Stomach (tissue), 9 donors: Measurements from ENCODE around the gene HSPBP1. TPM values are rescaled to one million over a fixed set of nuclear protein-coding genes. Genes with fewer than 3 reads are reported as not detected.

ENCODE experiments used
- DNase-seq, 2 donors: peaks; one replicate each; pipeline versions ENCODE4 v3.0.0 to v3.0.0-alpha.2; 2013 to 2019
- H3K27ac ChIP-seq, 5 donors: fragments of 200-600 bp in 4 of 5; sonication (generic) in 4 of 5; one replicate each; pipeline ENCODE4 v1.5.1; 2013 to 2019; ENCODE audit warnings: mild to moderate bottlenecking in 1 of 5, moderate library complexity in 1 of 5
- H3K27me3 ChIP-seq, 3 donors: fragments of 200-600 bp; sonication (generic); one replicate each; pipeline ENCODE4 v1.5.1; 2017 to 2019; ENCODE audit warnings: mixed run types in 1 of 3
- H3K36me3 ChIP-seq, 4 donors: fragments of 200-600 bp; sonication (generic); 1 replicate in 3 of 4; 2 replicates in 1 of 4; pipeline ENCODE4 v1.5.1; 2016 to 2019
- H3K4me1 ChIP-seq, 4 donors: fragments of 200-600 bp; sonication (generic); one replicate each; pipeline ENCODE4 v1.5.1; 2016 to 2019
- H3K4me3 ChIP-seq, 4 donors: fragments of 200-600 bp; sonication (generic) in 3 of 4; one replicate each; pipeline ENCODE4 v1.5.1; 2016 to 2019; ENCODE audit warnings: mild to moderate bottlenecking in 1 of 4
- H3K9me3 ChIP-seq, 4 donors: fragments of 200-600 bp; sonication (generic); one replicate each; pipeline ENCODE4 v1.5.1; 2016 to 2019
- EP300 ChIP-seq: sonication (generic); formaldehyde crosslinking; IDR thresholded peaks from one replicate; pipeline ENCODE4 v1.6.1; 2017; ENCODE audit warnings: antibody characterized with exemption
- POLR2A ChIP-seq, 4 donors: fragments of 450-650 bp; IDR thresholded peaks; one replicate each; pipeline ENCODE4 v1.6.1; 2016; ENCODE audit warnings: antibody characterized with exemption in 4 of 4, control low read depth in 2 of 4, mild to moderate bottlenecking in 1 of 4, moderate library complexity in 1 of 4
- POLR2AphosphoS5 ChIP-seq, 3 donors: sonication (generic); formaldehyde crosslinking; IDR thresholded peaks; one replicate each; pipeline ENCODE4 v1.6.1; 2016; ENCODE audit warnings: antibody characterized with exemption in 3 of 3
- WGBS, 5 donors: extraction: QIAGEN DNeasy Blood & Tissue Kit in 3 of 5; methylation state at CpG; one replicate each; pipeline versions ENCODE4 v1.1.5 to v1.1.7; 2013 to 2018; 5-methylcytosine and 5-hydroxymethylcytosine counted together
- intact Hi-C: fragments of 100-400 bp; cut with DNase I; formaldehyde crosslinking; loops from one replicate; pipeline ENCODE4 v1.15.1; 2023; ENCODE audit warnings: low total_unique reads
- polyA plus RNA-seq, 3 donors: library from polyadenylated mRNA; stranded (reverse); fragments of 200-250 nt; gene quantifications; one replicate each; pipeline ENCODE4 v1.2.3, GENCODE V29; 2013
- total RNA-seq, 5 donors: library from RNA; depleted of rRNA; stranded (reverse); fragments of >200 nt; gene quantifications; one replicate each; pipeline versions ENCODE4 v1.1.0 to v1.2.3, GENCODE V29; 2014 to 2016
- TF ChIP-seq, protein P1 (sequence below), 7 experiments: fragments of 450-650 bp in 4 of 7; fragments of 200-600 bp in 3 of 7; sonication (generic) in 3 of 7; IDR thresholded peaks; one replicate each; pipeline ENCODE4 v1.5.1; 2016 to 2019; ENCODE audit warnings: antibody characterized with exemption in 7 of 7, control low read depth in 2 of 7, mild to moderate bottlenecking in 1 of 7
- donor health status: healthy with polysubstance abuse.
- donor health status: Bipolar disorder and iron deficiency.
- donor health status: healthy.

Gene HSPBP1
- total and polyA plus RNA-seq, 8 donors, result 5.3 to 69.2 (median 26.3) TPM

DNA sequence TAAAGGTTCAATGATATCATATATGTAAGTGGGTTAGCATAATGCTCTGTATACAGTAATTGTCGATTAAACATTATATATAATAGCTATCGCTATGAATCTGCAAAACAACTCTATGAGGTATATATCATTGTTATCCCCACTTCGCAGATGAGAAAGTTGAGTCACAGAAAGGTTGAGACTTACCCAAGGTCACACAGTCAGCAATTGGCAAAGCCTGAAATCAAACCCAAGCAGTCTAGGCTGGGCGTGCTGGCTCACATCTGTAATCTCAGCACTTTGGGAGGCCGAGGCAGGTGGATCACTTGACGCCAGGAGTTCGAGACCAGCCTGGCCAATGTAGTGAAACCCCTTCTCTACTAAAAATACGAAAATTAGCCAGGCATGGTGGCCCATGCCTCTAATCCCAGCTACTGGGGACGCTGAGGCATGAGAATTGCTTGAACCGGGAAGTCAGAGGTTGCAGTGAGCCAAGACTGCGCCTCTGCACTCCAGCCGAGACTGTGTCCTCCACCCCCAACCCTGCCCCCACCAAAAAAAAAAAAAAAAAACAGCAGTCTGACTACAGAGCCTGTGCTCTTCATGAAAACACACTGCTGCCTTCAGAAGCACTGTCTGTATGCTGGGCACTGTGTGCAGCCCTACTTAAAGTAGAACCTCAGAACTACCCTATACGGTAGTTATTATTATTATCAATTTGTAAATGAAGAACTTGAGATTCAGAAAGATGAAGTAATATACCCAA is 1.3 kb downstream of the HSPBP1 start:
- intact Hi-C loops, result no loop called here
- H3K36me3 ChIP-seq, result peaks cover 16 to 47% (median 43%) of the 10 kb centered on the region in 4 donors
- no peak overlapping the region for H3K27ac ChIP-seq
- TF ChIP-seq EP300 (no peak), POLR2A (IDR thresholded peaks at IDR 0.05) (no peak), POLR2AphosphoS5 (IDR thresholded peaks at IDR 0.05) (no peak)
- TF ChIP-seq, protein P1, sequence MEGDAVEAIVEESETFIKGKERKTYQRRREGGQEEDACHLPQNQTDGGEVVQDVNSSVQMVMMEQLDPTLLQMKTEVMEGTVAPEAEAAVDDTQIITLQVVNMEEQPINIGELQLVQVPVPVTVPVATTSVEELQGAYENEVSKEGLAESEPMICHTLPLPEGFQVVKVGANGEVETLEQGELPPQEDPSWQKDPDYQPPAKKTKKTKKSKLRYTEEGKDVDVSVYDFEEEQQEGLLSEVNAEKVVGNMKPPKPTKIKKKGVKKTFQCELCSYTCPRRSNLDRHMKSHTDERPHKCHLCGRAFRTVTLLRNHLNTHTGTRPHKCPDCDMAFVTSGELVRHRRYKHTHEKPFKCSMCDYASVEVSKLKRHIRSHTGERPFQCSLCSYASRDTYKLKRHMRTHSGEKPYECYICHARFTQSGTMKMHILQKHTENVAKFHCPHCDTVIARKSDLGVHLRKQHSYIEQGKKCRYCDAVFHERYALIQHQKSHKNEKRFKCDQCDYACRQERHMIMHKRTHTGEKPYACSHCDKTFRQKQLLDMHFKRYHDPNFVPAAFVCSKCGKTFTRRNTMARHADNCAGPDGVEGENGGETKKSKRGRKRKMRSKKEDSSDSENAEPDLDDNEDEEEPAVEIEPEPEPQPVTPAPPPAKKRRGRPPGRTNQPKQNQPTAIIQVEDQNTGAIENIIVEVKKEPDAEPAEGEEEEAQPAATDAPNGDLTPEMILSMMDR (IDR thresholded peaks at IDR 0.05), result no peak
- peaks cover 14 to 36% (median 20%) of the 10 kb centered on the region in 4 donors for H3K4me1 ChIP-seq
- peak overlapping the region in 2 of 4 donors; percentile 84 to 86 for H3K4me3 ChIP-seq
- H3K9me3 ChIP-seq, result no peaks in the 10 kb centered on the region
- 81 to 92% (median 89%) methylated on average over 13 of the region's 13 CpGs for WGBS, 5 donors
- peaks cover 0 to 13% (median 2%) of the 10 kb centered on the region in 3 donors for H3K27me3 ChIP-seq
- no peak for DNase-seq

DNA sequence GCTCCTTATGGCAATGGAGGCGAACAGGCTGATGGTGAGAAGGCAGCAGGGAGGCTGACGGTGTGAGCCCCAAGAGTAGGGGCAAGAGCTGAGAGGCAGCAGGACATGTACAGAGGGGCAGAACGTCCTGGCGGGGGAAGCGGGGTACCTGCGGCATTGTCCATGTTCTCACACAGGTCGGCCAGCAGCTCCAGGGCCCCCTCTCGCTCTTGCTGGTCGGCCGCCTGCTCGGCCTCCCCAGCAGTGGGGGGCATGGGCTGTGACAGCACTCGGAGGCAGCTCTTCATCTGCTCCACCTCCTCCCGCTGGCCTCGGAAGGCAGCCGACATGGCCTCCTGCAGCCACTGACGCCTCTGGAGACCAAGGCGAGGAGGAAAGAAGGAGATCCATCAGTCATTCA is 2.4 kb downstream of the HSPBP1 start:
- peaks cover 14 to 33% (median 18%) of the 10 kb centered on the region in 4 donors for H3K4me1 ChIP-seq
- TF ChIP-seq POLR2AphosphoS5 (IDR thresholded peaks at IDR 0.05) (no peak), POLR2A (IDR thresholded peaks at IDR 0.05) (no peak), EP300 (no peak)
- TF ChIP-seq, protein P1 (IDR thresholded peaks at IDR 0.05), result no peak
- H3K9me3 ChIP-seq, result no peaks in the 10 kb centered on the region
- H3K27ac ChIP-seq, result no peak overlapping the region
- H3K4me3 ChIP-seq, result no peak overlapping the region
- intact Hi-C loops, result no loop called here
- 89 to 95% (median 92%) methylated on average over 9 to 17 of the region's 17 CpGs for WGBS, 5 donors
- H3K27me3 ChIP-seq, result peaks cover 0 to 3% (median 0%) of the 10 kb centered on the region in 3 donors
- DNase-seq, result no peak
- peaks cover 16 to 57% (median 53%) of the 10 kb centered on the region in 4 donors for H3K36me3 ChIP-seq

DNA sequence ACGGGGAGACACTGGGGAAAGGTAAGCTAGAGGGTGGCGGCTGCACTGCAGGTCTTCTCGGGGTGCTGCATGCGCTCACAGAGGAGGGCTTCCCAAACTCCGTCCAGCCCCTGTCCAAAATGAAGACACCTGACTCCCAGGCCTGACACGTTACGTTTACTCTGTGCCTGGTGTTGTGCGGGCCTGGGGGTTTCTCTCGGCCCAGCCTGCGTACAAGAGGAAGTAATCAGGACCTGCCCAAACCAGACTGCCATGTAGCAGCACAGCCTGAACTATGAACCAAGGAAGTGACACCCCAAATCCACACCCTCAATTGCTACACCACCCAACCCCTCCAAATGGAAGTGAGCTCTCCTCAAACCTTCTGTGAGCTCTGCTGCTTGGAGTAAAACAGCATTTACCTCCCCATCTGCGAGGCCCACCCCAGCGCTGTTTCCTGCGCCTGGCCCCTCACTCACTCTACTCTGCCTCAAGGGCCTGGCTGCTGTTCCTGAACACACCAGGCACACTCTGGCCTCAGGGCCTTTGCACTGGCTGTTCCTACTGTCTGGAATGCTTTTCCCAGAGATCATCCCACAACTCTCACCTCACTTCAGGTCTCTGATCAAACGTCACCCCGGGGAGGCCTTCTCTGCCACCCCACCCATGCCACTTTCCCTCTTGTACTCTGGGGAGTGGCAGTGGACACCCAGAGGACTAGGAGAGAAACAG is 3.0 kb downstream of the HSPBP1 start:
- WGBS, 5 donors, result 81 to 93% (median 89%) methylated on average over 14 to 15 of the region's 15 CpGs
- H3K27me3 ChIP-seq, result no peaks in the 10 kb centered on the region
- intact Hi-C loops, result no loop called here
- H3K4me3 ChIP-seq, result no peak overlapping the region
- H3K36me3 ChIP-seq, result peaks cover 20 to 64% (median 60%) of the 10 kb centered on the region in 4 donors
- no peak for DNase-seq
- no peak overlapping the region for H3K27ac ChIP-seq
- peaks cover 14 to 33% (median 18%) of the 10 kb centered on the region in 4 donors for H3K4me1 ChIP-seq
- no peaks in the 10 kb centered on the region for H3K9me3 ChIP-seq
- TF ChIP-seq POLR2A (IDR thresholded peaks at IDR 0.05), result no peak
- TF ChIP-seq, protein P1 (IDR thresholded peaks at IDR 0.05), result no peak
- TF ChIP-seq POLR2AphosphoS5 (IDR thresholded peaks at IDR 0.05), result no peak
- no peak for TF ChIP-seq EP300

DNA sequence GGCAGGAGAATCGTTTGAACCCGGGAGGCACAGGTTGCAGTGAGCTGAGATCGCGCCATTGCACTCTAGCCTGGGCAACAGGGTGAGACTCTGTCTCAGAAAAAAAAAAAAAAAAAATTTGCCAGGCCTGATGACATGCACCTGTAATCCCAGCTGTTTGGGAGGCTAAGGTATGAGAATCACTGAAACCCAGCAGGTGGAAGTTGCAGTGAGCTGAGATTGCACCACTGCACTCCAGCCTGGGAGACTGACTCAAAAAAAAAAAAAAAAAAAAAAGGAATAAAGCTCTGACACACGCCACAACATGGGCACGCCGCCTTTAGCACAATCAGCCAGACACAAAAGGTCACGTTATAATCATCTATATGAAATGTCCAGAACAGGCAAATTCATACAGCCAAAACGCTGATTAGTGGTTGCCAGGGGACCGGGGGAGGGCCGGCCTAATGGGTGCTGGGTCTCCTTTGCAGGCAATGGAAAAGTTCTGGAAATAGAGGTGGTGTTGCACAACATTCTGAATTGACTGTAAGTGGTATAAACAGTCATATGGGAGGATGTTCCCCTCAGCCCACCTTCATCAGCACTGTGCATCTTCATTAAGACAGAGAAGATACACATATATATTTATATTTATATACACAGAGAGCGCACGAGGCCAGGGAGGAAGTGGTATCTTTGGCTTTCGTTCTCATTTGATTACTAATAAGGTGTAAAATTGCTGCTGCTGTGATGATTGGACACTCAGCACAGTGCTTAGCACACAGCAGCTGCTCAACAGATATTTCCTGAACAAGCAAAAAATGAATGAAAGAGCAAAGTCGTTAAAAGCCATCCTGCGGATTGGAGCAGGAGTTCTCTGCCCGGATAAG is 3.8 kb downstream of the HSPBP1 start:
- Histone ChIP-seq H3K27ac (no peak overlapping the region), H3K4me1 (peaks cover 14 to 33% (median 18%) of the 10 kb centered on the region in 4 donors), H3K27me3 (no peaks in the 10 kb centered on the region), H3K9me3 (no peaks in the 10 kb centered on the region), H3K36me3 (peaks cover 20 to 72% (median 67%) of the 10 kb centered on the region in 4 donors), H3K4me3 (no peak overlapping the region)
- no peak for DNase-seq
- 75 to 81% (median 80%) methylated on average over 17 of the region's 17 CpGs for WGBS, 5 donors
- TF ChIP-seq, protein P1 (IDR thresholded peaks at IDR 0.05), result no peak
- TF ChIP-seq EP300 (no peak), POLR2A (IDR thresholded peaks at IDR 0.05) (no peak), POLR2AphosphoS5 (IDR thresholded peaks at IDR 0.05) (no peak)
- intact Hi-C loops, result no loop called here
